Measurements from ENCODE around the gene EML1.

DNA sequence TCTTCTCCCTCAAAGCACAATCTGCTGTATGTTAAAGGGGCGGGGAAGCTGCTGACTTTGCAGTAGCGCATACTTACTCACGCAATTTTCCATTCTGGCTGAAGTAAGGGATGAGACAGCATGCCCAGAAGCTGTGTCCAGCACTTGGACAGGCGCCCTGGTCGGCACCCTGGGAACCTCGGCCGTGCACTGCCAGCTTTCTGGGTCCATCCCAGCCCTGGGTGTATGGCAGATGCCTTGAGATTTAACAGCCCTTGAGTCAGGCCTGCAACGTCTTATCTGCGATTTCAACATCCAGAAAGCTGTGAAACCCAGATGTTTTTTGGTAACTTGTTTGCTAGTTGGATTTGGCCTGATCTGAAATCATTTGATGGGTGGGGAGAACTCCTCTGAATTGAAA, 16.1 kb downstream of the EML1 start:
- TF ChIP-seq, protein P1, sequence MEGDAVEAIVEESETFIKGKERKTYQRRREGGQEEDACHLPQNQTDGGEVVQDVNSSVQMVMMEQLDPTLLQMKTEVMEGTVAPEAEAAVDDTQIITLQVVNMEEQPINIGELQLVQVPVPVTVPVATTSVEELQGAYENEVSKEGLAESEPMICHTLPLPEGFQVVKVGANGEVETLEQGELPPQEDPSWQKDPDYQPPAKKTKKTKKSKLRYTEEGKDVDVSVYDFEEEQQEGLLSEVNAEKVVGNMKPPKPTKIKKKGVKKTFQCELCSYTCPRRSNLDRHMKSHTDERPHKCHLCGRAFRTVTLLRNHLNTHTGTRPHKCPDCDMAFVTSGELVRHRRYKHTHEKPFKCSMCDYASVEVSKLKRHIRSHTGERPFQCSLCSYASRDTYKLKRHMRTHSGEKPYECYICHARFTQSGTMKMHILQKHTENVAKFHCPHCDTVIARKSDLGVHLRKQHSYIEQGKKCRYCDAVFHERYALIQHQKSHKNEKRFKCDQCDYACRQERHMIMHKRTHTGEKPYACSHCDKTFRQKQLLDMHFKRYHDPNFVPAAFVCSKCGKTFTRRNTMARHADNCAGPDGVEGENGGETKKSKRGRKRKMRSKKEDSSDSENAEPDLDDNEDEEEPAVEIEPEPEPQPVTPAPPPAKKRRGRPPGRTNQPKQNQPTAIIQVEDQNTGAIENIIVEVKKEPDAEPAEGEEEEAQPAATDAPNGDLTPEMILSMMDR (conservative IDR thresholded peaks at IDR 0.05; ENCODE audit: low read depth, low read length) = no peak
- no peak for TF ChIP-seq EZH2phosphoT487 (IDR thresholded peaks at IDR 0.05; ENCODE audit: borderline replicate concordance, low read length)
- no peak for TF ChIP-seq EZH2 (IDR thresholded peaks at IDR 0.05; ENCODE audit: low read length, unreplicated experiment)

Data from PC-3 (cell line).